Activated T-cell treated with anti-CD3 and anti-CD28 coated beads for 48 hours (primary cell): ENCODE results near the gene LHPP.

ENCODE experiments used
- DNase-seq: peaks from one replicate; pipeline ENCODE4 v3.0.0-alpha.2; 2020; ENCODE audit warnings: low read depth

The LHPP gene

DNA sequence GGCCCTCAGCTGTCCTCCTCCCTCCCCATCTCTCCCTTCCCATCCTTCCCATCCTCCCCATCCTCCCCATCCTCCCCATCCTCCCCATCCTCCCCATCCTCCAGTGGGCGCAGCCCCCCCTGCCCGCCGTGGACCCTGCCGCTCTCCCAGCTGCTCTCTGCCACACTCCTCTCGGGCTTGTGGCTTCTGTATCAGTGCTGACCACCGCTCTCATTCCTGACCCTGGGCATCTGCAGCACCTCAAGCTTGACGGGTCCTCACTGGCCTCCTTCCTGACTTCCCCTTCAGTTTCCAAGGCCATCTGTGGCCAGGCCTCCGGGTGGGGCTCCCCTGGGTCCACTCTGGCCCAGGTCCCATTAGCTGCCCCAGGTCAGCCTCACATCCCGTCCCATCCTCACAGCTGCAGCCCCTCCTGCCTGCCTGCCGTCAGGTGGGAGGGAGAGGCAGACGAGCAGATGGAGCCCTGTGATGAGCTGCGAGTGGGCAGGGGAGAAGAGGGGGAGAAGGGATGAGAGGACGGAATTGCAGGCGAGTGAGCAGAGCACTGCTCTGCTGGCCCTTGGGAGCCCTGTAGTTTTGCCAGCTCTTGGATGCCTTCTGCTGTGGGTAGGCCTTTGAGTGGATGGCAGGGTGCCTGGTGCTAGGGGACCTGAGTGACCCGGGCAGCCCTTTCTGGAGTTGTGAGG, 35.7 kb downstream of the LHPP start:
- no peak for DNase-seq

DNA sequence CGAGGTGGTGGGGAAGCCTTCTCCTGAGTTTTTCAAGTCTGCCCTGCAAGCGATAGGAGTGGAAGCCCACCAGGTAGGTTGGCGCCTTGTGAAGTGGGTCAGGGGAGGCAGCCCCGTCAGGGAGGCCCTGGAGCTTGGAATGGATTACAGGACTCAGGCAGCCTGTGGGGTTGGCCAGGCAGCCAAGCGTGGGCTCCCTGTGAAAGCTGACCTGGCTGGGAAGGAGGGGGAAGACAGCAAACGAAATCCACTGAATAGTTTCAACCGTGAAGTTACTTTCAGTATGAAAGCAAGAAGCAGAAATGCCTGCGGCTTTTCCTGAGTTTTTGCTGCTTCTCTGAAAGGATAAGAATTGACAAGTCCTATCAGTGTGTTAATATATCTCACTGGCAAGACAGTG, 36.4 kb downstream of the LHPP start:
- no peak for DNase-seq

GRCh38 chr10:124500757-124501156, 39.1 kb downstream of the LHPP start:
- no peak for DNase-seq

DNA sequence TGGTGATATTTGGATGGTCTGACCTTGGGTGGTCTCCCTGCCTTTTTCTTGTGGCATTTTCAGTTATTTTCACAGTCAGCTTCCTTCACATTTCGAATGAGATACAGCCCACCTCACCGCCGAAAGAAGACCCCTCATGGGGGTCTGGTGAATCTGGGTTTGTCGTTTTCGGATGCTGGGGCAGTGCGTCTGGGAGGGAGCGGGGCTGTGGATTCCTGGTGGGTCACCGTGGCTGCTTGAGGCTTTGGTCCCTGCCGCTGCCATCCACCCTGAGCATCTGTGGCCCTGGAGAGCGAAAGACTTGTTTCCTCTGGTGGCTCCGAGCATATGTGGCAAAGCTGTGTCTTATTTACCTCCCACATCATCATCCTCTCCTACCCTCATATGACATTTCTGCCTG, 43.1 kb downstream of the LHPP start:
- DNase-seq, result no peak

DNA sequence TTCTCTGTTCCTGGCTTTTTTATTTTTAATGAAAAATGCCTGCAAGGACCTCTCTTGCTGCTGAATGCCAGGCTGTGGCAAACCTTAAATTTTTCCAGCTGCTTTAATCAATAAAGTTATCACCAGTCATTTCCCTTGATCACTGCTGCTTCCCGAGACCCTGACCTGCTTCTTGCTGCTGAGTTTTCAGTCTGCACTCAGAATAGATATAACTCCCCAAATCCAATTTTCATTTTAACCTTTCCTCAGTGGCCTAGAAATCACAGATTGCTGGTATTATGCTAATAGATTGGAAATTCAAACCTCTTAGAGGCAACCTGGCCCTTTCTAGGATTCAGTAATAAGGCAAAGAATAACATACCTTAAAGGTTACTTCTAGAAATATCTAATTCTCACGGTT, 43.7 kb downstream of the LHPP start:
- no peak for DNase-seq

DNA sequence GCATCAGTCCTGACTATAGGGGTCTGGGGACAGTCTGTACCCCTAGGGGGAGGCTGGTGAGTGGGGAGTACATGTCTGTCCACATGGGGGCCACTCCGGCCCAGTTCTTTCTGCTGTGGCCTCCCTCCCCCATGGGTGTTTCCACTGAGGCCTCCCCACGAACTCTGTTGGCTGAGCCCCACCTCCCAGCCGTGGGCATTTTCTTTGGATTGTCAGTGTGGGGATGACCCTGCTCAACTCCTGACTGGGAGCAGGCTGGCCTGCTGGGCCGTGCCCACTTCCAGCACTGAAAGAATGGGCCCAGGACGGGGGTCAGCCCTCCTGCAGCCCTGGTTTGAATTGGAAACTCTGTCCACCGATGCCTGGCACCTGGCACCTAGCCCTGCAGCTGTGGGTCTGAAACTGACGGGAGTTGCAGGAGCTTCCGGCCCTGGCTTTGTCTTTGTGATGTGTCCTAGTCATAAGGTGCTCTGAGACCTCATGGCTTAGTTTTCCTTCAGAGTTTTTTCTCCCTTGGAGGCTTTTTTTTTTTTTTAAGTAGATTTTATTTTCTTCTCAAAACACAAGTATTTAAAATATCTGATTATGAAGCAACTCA, 46.5 kb downstream of the LHPP start:
- no peak for DNase-seq

DNA sequence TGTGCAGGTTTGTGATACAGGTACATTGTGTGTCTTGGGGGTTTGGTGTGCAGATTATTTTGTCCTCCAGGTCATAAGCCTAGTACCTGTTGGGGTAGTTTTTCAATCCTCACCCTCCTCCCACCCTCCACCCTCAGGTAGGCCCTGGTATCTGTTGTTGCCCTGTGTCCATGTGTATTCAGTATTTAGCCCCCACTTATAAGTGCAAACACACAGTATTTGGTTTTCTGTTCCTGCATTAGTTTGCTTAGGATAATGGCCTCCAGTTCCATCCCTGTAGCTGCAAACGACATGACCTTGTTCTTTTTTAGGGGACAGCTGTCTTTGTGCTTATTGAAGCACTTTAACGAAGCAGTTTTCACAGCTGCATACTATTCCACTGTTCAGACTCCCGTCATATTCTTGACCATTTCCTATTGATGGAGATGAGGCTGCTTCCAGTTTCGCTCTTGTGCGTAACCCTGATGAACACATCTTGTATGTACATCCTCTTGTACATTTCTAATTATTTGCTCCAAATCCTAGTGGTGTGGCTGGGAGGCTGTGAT, 47.4 kb downstream of the LHPP start:
- no peak for DNase-seq

GRCh38 chr10:124509880-124510632, 48.4 kb downstream of the LHPP start:
- DNase-seq, result no peak

DNA sequence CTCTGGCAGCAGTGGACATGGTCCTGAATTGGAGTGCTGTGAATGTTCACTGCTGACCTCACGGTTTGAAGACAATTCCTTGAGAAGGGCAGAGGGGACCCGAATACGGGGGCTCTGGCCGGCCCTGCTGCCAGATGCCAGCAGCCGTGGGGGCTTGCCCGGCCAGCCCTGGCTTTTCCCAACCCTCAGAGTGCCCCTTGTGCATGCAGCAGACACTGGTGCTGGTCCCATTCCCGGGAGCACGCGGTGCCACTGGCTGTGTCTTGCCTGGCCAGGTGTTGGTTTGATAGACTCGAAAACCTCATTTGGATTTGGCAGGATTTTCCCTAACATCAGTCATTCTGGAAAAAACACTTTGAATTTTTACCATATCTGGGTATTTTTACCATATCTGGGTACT, 49.1 kb downstream of the LHPP start:
- DNase-seq, result no peak

GRCh38 chr10:124511205-124512039, 49.8 kb downstream of the LHPP start:
- no peak for DNase-seq

- DNase-seq, result no peak
Observed at GRCh38 chr10:124512040-124512428, 50.4 kb downstream of the LHPP start.

DNA sequence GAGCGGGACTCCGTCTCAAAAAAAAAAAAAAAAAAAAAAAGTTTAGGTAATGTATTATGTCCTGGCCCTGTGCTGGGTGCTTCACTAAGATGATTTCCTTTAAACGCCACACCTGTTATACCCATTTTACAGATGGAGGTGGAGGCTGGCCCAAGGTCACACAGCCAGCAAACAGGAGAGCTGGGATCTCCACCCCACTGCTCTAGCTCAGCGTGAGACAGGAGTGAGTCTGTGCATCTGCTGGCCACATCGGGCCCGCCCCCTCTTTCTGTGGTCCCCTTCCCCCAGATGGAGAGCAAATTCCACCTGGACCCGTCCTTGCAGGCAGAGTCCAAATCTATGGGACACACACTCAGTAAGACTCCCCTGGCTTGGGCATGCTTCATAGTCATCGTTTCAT, 51.0 kb downstream of the LHPP start:
- no peak for DNase-seq

GRCh38 chr10:124515244-124515970, 53.8 kb downstream of the LHPP start:
- no peak for DNase-seq

- no peak for DNase-seq
Observed at GRCh38 chr10:124516181-124516580, 54.6 kb downstream of the LHPP start.

DNA sequence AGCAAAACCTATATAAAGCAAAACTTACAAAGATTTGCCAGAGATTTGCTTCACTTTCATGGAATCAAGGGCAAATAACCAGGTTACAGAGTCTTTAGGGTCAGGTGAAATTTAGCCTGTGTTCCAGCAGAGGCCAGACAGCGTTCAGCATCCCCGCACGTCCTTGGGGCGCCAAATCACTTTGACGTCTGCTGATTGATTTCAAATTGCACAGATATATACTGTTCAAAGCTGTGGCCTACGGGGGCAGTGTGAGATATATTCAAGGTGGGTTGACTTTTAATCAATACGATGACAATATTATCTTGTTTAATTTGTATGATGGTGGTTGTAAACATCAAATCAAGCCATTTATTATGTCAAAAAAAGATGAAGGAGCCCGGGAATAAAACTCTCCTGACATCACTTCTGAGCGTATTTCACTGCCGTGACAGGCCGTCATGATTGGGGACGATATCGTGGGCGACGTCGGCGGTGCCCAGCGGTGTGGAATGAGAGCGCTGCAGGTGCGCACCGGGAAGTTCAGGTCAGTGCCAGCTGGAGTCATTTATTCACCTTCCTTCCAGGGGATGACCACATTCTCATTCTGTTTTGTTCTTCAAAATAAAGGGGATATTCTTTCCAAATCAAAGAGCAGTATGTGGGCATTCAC, 55.2 kb downstream of the LHPP start:
- DNase-seq, result no peak

GRCh38 chr10:124517461-124517860, 55.8 kb downstream of the LHPP start:
- DNase-seq, result no peak

DNA sequence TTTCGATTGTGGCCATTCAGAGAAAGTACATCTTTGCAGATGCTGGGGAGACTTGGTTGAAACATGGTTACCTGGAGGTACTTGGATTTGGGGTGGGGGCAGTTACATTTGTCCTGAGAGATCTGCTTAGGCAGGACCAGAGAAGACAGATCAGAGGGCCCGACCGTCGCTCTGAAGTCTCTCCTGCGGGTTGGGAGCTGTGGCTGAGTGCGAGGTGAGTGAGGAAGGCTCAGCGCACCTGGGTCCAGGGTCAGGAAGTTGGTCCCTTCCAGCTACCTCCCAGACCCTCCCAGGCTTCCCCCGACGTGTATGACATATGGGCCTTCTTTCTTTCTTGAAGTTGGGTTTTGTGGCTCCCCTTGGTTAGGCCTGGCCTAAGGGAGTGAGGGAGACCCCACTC, 56.3 kb downstream of the LHPP start:
- DNase-seq, result no peak

GRCh38 chr10:124518366-124518765, 56.7 kb downstream of the LHPP start:
- DNase-seq, result no peak

DNA sequence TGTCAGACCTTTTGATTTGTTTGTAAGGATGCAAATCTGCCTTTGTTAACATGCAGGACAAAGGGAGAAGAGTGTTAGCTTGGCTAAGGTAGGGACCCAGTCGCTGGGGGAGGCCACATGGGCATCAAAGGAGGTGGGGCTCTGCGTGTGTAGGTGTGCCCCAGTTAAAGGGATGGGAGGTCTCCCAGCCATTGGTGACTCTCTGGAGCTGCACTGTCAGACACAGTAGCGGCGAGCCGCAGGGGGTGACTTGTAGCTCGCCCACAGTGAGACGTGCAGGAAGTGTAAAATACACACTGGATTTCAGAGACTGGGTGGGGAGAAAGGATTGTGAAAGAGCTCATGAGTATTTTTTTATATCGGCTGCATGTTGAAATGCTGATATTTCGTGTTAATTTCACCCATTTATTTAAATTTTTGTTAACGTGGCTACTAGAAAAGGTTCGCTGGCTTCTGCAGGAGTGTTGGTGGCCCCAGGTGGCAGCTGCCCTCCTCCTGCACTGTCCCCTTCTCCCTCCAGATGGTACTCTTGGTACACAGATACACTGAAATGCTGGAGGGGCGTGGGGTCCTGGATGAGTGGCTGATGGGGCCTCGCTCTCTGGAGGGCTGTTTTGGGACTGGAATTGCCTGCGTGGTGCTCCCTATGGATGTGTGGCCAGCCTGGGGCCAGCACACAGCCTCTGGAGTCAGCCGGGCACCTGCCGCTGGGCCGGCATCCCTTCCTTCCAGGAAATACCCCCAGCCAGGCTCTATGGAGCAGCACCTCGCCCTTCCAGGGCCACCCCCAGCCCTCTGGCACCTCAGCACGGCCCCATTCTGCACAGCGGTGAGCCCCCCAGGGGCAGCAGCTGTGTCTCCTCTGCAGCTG, 59.2 kb downstream of the LHPP start:
- no peak for DNase-seq

- DNase-seq, result no peak
Observed at GRCh38 chr10:124521429-124521871, 59.8 kb downstream of the LHPP start.
